K562 (cell line): ENCODE results near the gene SPATS2. TPM values are rescaled to one million over a fixed set of nuclear protein-coding genes. Genes with fewer than 3 reads are reported as not detected.

Experiments used
- ATAC-seq: fragments of 200-7000 bp; cut with Tn5 transposase; 3 replicates; pipeline ENCODE4 v1.9.1; 2020; ENCODE audit warnings: moderate library complexity
- BruUV-seq: library from RNA; stranded (reverse); fragments of 400-500 nt; replicated peaks from 2 replicates; lab custom pipeline; 2021; lab: Mats Ljungman, UMichigan
- CTCF ChIA-PET: fragments of 300-600 bp; formaldehyde crosslinking; extraction: SDS; loops from one replicate; lab custom pipeline; 2021; ENCODE audit warnings: low intra/inter-chr PET ratio; lab: Yijun Ruan, JAX
- POLR2A ChIA-PET: fragments of 300-600, 350-650 bp; sonication (Branson Sonifier 250); formaldehyde crosslinking; extraction: SDS; loops from one replicate; lab custom pipeline; 2021; ENCODE audit warnings: antibody characterized with exemption, inconsistent platforms; lab: Yijun Ruan, JAX
- DNase-seq, 4 experiments: peaks; one replicate each; pipeline versions ENCODE4 v3.0.0 to v3.0.0-alpha.2; 2011 to 2018; ENCODE audit warnings: low spot score in 3 of 4, mixed read lengths in 3 of 4; ENCODE audit errors: extremely low read depth in 1 of 4
- FAIRE-seq: peaks from 2 replicates; lab custom pipeline; 2011; peaks lifted over from hg19 to GRCh38; lab: Jason Lieb, UNC
- H2AFZ ChIP-seq: 2 replicates; pipeline ENCODE4 v1.6.0; 2011; ENCODE audit warnings: low read depth, low read length, control low read depth, inconsistent platforms
- H3K27ac ChIP-seq: fragments of 200-600 bp; 3 replicates; pipeline ENCODE4 v1.8.0; 2011; ENCODE audit warnings: low read depth, mild to moderate bottlenecking, control low read depth, inconsistent platforms, low read length, moderate library complexity, mixed read lengths; ENCODE audit errors: extremely low read depth
- H3K27me3 ChIP-seq, 2 experiments: fragments of 300-600 bp in 1 of 2; 2 replicates in 1 of 2; 3 replicates in 1 of 2; pipeline versions ENCODE4 v1.6.0 to v1.8.0; 2011; ENCODE audit warnings: inconsistent platforms in 2 of 2, low read length in 2 of 2, mild to moderate bottlenecking in 1 of 2, mixed read lengths in 1 of 2, moderate library complexity in 1 of 2; ENCODE audit not compliant: control insufficient read depth in 2 of 2, insufficient read depth in 2 of 2
- H3K36me3 ChIP-seq: fragments of 300-600 bp; 3 replicates; pipeline ENCODE4 v1.8.0; 2011; ENCODE audit warnings: mild to moderate bottlenecking, low read length, inconsistent platforms; ENCODE audit not compliant: control insufficient read depth, insufficient read depth
- H3K4me1 ChIP-seq, 2 experiments: fragments of 200-600 bp in 1 of 2; replicated peaks in 1 of 2; 2 replicates in 1 of 2; 3 replicates in 1 of 2; pipeline versions ENCODE4 v1.5.1 to v1.8.0; 2011; ENCODE audit warnings: inconsistent platforms in 2 of 2, low read length in 2 of 2, mild to moderate bottlenecking in 1 of 2, mixed read lengths in 1 of 2, moderate library complexity in 1 of 2; ENCODE audit not compliant: control insufficient read depth in 2 of 2, insufficient read depth in 2 of 2
- H3K4me2 ChIP-seq: 2 replicates; pipeline ENCODE4 v1.6.1; 2011; ENCODE audit warnings: low read length, control low read depth, inconsistent platforms, mixed read lengths; ENCODE audit not compliant: insufficient read depth
- H3K4me3 ChIP-seq: fragments of 200-600 bp; sonication (generic), shearing (Covaris generic); 2 replicates; pipeline ENCODE4 v1.5.1; 2016; ENCODE audit warnings: control low read depth, inconsistent platforms
- H3K79me2 ChIP-seq: fragments of 200-600 bp; 3 replicates; pipeline ENCODE4 v1.8.0; 2011; ENCODE audit warnings: low read length, inconsistent platforms; ENCODE audit not compliant: control insufficient read depth, insufficient read depth
- H3K9ac ChIP-seq, 2 experiments: 2 replicates each; pipeline versions ENCODE4 v1.6.0 to v1.6.1; 2011; ENCODE audit warnings: low read depth in 2 of 2, low read length in 2 of 2, control low read depth in 1 of 2, inconsistent platforms in 1 of 2, mild to moderate bottlenecking in 1 of 2, mixed read lengths in 1 of 2; ENCODE audit not compliant: insufficient read depth in 1 of 2
- H3K9me1 ChIP-seq: one replicate; pipeline ENCODE4 v1.6.0; 2011; ENCODE audit warnings: inconsistent platforms, mild to moderate bottlenecking, low read length, moderate library complexity; ENCODE audit not compliant: control insufficient read depth, insufficient read depth
- H3K9me3 ChIP-seq: replicated peaks from 2 replicates; pipeline ENCODE4 v1.5.1; 2011; ENCODE audit warnings: low read depth, low read length, inconsistent platforms; ENCODE audit not compliant: control insufficient read depth, insufficient read depth
- H4K20me1 ChIP-seq: replicated peaks from 2 replicates; pipeline ENCODE4 v1.6.1; 2011; ENCODE audit warnings: low read length, inconsistent platforms, mixed read lengths; ENCODE audit not compliant: control insufficient read depth, insufficient read depth
- ESRRB ChIP-seq: fragments of 250-450 bp; sonication (Bioruptor Pico); IDR thresholded peaks from 2 replicates; pipeline ENCODE4 v1.5.0; 2020; ENCODE audit warnings: mild to moderate bottlenecking, moderate library complexity, borderline replicate concordance
- EWSR1 ChIP-seq: fragments of 450-650 bp; IDR thresholded peaks from 2 replicates; pipeline ENCODE4 v1.6.1; 2018; ENCODE audit warnings: borderline replicate concordance, mild to moderate bottlenecking, low read depth, moderate library complexity; ENCODE audit not compliant: partially characterized antibody
- NFIC ChIP-seq: fragments of 450-650 bp; IDR thresholded peaks from 2 replicates; pipeline ENCODE4 v1.6.1; 2017; ENCODE audit warnings: mild to moderate bottlenecking, inconsistent platforms
- ZBTB33 ChIP-seq: sonication (generic); formaldehyde crosslinking; IDR thresholded peaks from 2 replicates; pipeline ENCODE4 v1.8.1; 2023; ENCODE audit warnings: mild to moderate bottlenecking, missing genetic modification reagents
- ZNF408 ChIP-seq: fragments of 250-450 bp; sonication (Bioruptor Pico); IDR thresholded peaks from 2 replicates; pipeline ENCODE4 v1.4.0; 2020; ENCODE audit warnings: low read depth, mild to moderate bottlenecking, moderate library complexity
- WGBS: fragments of 100-300 bp; shearing (Covaris generic); methylation state at CpG from one replicate; pipeline ENCODE4 v1.1.6; 2016; ENCODE audit warnings: low coverage, mixed read lengths; ENCODE audit not compliant: insufficient coverage; ENCODE audit errors: missing lambda C conversion rate; 5-methylcytosine and 5-hydroxymethylcytosine counted together
- in situ Hi-C: fragments of 300-500 bp; cut with MboI; formaldehyde crosslinking; loops from 4 replicates; pipeline ENCODE4 v1.15.0; 2018; ENCODE audit warnings: inconsistent platforms, mixed read lengths
- intact Hi-C: fragments of 100-400 bp; cut with micrococcal nuclease; formaldehyde crosslinking; loops from 2 replicates; pipeline ENCODE4 v1.14.2; 2022
- polyA plus RNA-seq, 8 experiments: library from polyadenylated mRNA; depleted of rRNA in 4 of 8; stranded (reverse) in 5 of 8; unstranded in 3 of 8; fragments of >200 nt; fragmentation: Nextera tagmentation in 2 of 8; fragmentation: Illumina TruSeq in 1 of 8; extraction: Ambion mirVana in 2 of 8; extraction: Trizol in 1 of 8; gene quantifications; 2 replicates each; pipeline versions ENCODE4 v1.2.1 to v1.2.3, GENCODE V29; 2011 to 2014; ENCODE audit warnings: inconsistent platforms in 1 of 8, missing spikeins in 1 of 8
- total RNA-seq, 7 experiments: library from RNA; depleted of rRNA in 6 of 7; stranded (reverse); fragments of >200 nt in 6 of 7; fragmentation: Illumina TruSeq in 2 of 7; extraction: Trizol in 2 of 7; gene quantifications; 2 replicates each; pipeline versions ENCODE4 v1.2.1 to v1.2.3, GENCODE V29; 2011 to 2021; ENCODE audit warnings: low replicate concordance in 1 of 7
- TF ChIP-seq, protein P1 (sequence below): fragments of 450-650 bp; IDR thresholded peaks from 2 replicates; pipeline ENCODE4 v1.6.1; 2016; ENCODE audit warnings: borderline replicate concordance

Gene SPATS2
- total and polyA plus RNA-seq, 9 of the 15 experiments (the other 6 are each of a cell fraction or from before 2014, with no cell fraction given), result 5.4 to 48.2 (median 17.5) TPM

- no peak overlapping the region for H3K4me3 ChIP-seq
- CTCF ChIA-PET, result no interaction called here
- no peak overlapping the region for H3K9ac ChIP-seq
- POLR2A ChIA-PET, result interaction anchor here (0.7 to 1.8 kb wide), 4 partner anchors 10 to 362 kb away, joined by 3 to 6 read pairs (median 4); partner anchors contain the start of gene SPATS2
- 35% methylated on average over 12 of the region's 13 CpGs for WGBS
- in situ Hi-C loops (no loop called here), intact Hi-C loops (no loop called here)
- BruUV-seq, result no TSS peak
- peaks cover 0 to 27% of the 10 kb centered on the region in 2 experiments; a peak in 4 of 5 replicates for H3K4me1 ChIP-seq
- H3K4me2 ChIP-seq, result no peak overlapping the region
- no peaks in the 10 kb centered on the region for H3K79me2 ChIP-seq
- peaks cover 9 to 25% of the 10 kb centered on the region in 2 experiments for H3K27me3 ChIP-seq
- FAIRE-seq (peak; percentile 15), DNase-seq (no peak), ATAC-seq (no peak)
- peaks cover 3% of the 10 kb centered on the region for H3K9me1 ChIP-seq
- H3K27ac ChIP-seq, result no peak overlapping the region
- no peaks in the 10 kb centered on the region for H3K36me3 ChIP-seq
- TF ChIP-seq NFIC (peak; percentile 67), EWSR1 (no peak), ZBTB33 (CRISPR knock-in tag) (peak; percentile 65), ESRRB (CRISPR knock-in tag) (no peak), ZNF408 (CRISPR knock-in tag) (no peak)
- TF ChIP-seq, protein P1, sequence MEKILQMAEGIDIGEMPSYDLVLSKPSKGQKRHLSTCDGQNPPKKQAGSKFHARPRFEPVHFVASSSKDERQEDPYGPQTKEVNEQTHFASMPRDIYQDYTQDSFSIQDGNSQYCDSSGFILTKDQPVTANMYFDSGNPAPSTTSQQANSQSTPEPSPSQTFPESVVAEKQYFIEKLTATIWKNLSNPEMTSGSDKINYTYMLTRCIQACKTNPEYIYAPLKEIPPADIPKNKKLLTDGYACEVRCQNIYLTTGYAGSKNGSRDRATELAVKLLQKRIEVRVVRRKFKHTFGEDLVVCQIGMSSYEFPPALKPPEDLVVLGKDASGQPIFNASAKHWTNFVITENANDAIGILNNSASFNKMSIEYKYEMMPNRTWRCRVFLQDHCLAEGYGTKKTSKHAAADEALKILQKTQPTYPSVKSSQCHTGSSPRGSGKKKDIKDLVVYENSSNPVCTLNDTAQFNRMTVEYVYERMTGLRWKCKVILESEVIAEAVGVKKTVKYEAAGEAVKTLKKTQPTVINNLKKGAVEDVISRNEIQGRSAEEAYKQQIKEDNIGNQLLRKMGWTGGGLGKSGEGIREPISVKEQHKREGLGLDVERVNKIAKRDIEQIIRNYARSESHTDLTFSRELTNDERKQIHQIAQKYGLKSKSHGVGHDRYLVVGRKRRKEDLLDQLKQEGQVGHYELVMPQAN, result no peak
- 0 out of 2 replicates have a peak, but pooled peaks cover 3% of the 10 kb centered on the region for H4K20me1 ChIP-seq
- H3K9me3 ChIP-seq, result no peaks in the 10 kb centered on the region
- no peak overlapping the region for H2AFZ ChIP-seq
Observed at GRCh38 chr12:49534731-49535278, 167.5 kb downstream of the SPATS2 start.
